ENCODE measurements around the gene ARFRP1.

Gene ARFRP1, protein sequence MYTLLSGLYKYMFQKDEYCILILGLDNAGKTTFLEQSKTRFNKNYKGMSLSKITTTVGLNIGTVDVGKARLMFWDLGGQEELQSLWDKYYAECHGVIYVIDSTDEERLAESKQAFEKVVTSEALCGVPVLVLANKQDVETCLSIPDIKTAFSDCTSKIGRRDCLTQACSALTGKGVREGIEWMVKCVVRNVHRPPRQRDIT

DNA sequence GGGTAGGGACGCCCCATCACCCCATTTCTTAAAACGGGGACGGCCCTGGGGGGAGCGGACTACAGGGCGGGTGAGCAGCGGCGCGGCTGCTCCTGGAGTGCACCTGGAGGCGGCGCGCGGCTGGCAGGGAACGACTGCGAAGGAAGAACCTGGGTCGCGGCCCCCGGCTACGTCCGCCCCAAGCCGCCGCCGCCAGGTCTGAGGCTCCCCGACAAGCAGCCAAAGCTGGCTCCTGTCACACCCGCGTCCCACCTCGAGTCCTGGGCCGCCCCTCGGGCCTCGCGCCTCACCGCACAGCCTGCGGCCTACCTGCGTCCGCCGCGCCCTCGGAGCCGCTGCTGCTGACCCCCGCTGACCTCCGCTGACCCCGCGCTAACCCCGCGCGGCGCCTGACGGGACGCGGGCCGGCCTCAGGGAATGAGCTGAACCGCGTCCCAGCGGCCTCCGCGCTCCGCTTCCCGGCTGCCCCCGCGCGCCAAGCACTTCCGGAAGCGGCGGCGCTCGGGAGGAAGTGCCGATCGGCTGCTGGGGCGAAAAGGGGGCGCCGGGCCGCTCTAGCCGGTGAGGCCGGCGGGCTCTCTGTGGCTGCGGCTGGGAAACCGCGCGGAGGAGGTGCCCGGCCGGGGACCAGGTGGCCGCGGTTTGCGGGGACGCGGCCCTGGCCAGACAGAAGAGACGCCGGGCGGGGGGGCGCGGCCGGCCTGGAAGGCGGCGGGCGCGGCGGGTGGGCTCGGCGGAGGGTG is at the start of gene ARFRP1, which contains the start of gene ZGPAT:
ARFRP1 (minus strand) TSS at position 419 of the 743 bp plus-strand sequence. CDS start 885 bp downstream, outside the sequence.
ZGPAT (plus strand) TSS at position 482 of the 743 bp plus-strand sequence. CDS start 542 bp downstream, outside the sequence.
- DNase-seq, result peak; percentile 87

DNA sequence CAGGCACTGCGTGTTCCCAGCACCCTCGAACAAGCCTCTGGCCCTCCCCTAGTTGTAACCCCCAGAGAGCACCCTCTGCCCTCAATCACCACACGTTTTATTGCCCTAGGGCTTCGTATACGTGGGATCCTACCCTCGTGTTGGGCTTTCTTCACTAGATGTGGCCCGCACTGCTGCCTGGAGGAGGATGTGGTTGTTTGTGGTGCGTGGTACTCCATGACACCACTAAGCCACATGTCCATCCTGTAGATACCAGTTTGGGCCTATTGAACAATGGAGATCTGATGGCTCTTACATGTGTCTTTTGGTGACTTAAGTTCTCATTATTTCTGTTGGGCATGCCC is 48.8 kb upstream of the ARFRP1 start:
- DNase-seq, result no peak

DNA sequence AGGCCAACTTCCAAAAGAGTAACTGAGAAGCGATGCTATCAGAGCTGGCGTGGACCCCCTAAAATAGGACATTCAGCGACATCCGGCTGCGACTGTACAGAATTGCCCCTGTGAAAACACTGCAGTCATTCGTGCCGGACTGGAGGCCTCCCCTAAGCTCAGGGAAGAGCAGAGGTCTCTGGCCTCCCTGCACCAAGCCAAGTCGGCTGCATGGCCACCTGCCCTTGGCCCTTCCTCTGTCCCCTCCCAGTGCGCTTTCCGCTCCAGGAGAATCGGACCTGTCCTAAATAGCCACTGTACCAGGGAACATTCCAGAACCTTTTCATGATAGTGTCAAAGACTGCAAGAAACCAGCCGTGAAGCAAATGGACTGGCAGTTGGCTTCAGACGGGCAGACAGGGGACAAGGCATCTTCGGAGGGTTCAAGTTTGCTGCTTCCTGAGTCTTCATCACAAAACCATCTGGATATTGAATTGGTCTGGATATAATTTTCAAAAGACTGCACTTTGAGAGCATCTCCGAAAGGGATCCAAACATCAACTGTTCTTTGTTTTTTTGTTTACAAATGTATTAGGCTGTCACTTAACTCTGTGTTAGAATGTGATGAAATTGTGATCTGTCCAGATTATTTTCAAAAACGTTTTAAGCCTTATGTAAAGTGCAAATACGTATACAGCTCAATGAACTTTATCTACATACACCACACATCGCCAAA is 48.3 kb upstream of the ARFRP1 start:
- DNase-seq, result no peak

DNA sequence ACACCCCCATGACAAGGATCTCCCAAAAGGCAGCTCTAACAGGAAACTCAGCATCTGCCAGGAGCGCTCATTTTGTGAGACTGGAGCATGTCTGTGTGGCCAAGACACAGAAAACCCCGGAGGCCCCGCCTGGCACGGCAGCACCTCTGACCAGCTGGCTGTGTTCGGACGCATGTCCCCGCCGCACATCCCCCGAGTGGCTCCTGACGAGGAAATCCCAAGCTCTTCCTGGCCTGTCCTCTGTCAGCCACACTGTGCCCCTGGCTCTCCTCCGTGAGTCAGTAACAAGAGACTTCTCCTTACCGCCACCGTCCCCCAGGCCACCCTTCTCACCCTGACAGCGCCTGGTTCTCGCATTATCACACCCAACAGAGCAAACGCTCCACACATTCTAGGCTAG is 46.2 kb upstream of the ARFRP1 start:
- no peak for DNase-seq

DNA sequence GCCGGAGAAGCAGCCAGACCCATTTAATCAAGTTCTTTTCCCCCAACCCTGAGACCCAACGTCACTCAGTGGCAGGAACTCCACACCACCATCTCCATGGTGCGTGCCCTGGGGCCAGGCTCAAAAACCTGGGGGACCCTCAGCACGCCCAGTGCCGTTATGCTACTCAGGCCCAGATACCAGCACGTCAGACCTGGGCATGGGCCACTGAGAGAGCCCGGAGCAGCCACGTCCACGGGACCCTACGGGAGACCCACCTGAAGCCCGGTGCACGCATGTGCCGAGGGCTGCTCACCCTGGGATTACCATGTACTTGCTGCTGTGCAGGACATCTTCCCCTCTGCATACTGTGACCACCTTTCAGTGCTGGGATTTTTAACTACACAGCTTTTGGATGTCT is 45.6 kb upstream of the ARFRP1 start:
- DNase-seq, result no peak

DNA sequence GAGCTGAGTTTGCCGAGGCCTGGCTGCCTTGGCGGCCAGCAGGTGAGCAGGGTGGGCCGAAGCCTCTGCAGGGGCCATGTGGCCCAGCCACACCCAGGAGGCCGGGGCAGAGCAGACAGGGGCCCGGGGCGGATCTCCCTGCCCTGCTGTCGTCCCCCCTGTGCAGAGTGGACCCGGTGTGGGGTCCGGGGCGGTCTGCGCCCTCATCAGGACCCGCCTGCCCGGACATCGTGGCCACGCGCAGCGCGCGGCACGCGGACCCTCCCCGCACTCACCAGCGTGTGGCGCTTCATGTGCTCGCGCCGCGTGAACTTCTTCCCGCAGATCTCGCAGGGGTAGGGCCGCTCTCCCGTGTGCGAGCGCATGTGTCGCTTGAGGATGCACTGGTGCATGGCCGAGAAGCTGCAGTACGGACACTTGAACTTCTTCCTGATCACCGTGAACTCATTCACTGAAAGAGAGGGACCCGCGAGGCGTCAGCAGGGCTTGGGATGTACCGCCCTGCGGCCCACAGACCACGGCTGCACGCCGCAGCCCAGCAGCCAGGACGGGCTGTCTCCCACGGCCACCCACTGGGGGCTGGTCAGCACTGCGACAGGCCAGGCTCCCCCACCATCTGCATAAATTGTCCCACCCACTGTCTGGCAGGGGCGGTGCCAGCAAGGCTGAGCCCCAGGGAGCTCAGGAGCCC is 44.8 kb upstream of the ARFRP1 start:
- DNase-seq, result no peak

DNA sequence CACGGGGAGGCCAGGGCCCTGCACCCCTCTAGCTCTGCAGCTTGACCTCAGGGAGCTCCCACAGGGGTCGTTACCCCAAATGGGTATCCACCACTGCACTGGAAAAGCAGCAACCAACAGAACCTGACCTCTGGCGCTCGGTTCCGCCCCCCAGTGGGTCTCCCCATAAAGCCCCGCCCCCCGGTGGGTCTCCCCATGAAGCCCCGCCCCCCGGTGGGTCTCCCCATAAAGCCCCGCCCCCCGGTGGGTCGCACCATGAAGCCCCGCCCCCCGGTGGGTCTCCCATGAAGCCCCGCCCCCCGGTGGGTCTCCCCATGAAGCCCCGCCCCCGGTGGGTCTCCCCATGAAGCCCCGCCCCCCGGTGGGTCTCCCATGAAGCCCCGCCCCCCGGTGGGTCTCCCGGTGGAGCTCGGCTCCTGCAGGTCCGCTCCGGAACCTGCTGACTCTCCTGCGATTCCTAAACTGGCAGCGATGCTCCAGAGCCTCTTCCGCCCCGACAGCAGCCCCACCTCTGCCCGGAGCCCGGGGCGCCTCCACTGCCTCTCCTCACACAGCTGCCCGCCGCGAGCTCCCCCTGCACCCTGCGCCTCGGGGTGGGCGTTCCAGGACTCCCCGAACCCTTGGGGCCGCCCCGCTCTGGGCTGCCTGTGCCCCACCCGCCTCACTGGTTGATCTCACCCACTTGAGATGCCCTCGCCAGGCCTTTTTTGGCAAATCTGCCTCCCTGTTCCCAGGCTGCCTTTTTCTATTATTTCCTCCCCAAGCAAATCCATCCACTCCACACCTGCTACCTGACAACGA is 43.9 kb upstream of the ARFRP1 start:
- DNase-seq, result no peak

DNA sequence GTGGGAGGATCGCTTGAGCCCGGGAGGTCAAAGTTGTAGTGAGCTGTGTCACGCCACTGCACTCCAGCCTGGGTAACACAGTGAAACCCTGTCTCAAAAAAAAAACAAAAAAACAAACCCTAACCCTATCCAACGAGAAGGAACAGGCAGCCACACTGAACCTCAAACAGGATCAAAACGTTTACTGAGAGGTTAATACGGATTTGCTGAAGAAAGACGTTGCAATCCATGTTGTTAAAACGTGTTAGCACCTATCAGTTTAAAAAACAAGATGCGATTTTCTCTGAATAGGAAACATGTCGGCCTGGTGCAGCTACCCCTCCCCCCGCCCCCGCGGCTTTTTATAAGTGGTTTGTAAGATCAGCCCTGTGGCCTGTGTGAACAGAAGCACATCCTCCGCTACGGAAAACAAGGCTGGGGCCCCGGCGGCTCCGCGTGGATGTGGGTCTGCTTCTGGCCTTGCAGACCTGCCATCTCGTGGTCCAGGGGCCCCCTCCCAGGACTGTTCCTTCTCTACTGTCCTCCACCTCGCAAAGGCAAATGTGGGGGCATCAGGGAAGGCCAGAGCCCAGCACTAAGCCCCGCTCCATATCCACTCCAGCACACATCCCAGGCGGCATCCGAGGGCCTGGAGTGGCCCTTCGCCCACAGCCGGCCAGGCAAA is 43.2 kb upstream of the ARFRP1 start:
- DNase-seq, result no peak

DNA sequence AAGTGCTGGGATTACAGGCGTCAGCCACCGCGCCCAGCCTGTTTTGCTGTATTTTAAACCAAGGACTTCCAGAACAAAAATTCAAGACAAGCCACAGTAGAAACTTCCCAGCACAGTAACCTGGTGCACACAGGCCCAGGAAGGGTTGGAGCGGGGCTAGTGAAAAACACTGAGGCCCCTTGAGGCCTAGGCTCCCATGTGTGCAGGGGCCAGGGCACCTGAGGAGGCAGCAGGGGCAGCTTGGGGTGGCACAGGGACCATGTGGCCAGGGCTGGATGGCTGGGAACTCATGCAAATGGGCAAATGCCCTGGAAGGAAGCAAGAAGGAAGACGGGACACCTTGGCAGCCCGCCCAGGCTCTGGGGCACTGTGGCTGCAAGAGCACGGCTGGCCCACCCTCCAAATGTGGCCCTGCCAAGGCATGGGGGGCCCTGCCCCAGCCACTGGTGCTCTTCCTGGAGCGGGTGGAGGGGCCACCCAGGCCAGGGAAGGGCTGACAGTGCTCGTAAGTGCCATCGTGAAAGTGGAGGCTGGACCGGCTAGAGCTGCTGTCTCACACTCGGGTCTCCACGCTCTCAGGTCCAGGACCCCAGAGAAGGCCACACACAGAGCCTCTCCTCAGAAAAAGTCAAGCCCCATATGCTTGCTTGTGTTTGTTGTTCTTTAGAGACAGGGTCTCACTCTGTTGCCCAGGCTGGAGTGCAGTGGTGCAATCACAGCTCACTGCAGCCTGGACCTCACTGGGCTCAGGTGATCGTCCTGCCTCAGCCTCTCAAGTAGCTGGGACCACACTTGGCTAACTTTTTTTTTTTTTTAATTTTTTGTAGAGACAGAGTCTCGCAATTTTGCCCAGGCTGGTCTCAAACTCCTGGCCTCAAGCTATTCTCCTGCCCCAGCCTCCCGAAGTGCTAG is 42.1 kb upstream of the ARFRP1 start:
- DNase-seq, result no peak

DNA sequence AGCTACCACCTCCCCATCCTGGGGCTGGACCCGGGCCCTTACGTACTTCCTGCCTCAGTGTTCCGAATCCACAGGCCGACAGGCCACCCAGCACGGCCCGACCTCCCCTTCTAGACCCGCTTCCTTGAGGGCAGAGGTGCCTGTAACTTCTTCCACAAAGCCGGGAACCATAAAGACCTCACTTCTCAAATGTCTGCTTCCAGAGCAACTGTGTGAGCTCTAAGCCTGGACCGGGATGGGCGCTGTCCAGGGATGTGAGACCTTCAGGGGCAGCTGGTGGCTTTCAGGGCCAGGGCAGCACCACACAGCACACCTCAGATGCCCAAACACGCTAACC is 41.1 kb upstream of the ARFRP1 start:
- DNase-seq, result no peak

DNA sequence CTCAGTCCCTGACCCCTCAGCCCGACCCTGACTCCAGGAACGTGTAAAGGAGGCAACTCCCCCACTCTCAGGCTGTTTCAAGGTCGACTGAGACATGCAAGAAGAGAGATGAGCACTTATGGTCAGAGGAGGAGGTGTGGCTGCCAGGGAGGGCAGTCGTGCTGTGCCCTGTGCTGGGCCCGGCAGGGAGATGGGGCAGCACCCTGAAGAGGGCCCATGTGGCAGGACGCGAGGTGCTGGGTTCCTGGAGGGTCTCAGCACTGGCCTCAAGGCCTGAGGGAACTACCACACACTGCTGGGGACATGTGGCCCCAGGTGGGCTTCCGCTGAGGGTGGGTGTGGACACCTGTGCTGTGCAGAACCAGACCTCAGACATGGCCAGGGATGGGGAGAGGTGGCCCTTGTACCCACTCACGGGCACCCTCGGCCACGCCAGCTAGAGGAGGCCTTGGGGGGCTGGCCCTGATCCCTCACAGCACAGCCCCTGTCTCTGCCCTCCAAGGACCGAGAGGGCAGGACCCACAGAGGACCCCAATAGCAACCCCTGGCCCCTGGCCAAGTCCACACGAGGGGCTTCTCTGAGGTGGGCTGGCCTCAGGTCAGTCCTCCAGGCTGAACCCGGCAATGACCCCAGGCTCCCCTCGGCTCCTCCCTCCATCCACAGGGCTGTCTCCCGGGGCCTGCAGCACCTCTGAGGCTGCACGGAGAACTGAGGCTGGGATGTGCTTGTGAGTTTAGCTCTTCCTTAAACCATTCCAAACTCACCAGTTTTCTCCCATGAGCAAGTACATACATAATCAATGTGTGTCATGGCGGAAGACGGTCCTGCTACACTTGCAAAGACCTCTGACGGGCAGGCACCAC is 40.5 kb upstream of the ARFRP1 start:
- no peak for DNase-seq

DNA sequence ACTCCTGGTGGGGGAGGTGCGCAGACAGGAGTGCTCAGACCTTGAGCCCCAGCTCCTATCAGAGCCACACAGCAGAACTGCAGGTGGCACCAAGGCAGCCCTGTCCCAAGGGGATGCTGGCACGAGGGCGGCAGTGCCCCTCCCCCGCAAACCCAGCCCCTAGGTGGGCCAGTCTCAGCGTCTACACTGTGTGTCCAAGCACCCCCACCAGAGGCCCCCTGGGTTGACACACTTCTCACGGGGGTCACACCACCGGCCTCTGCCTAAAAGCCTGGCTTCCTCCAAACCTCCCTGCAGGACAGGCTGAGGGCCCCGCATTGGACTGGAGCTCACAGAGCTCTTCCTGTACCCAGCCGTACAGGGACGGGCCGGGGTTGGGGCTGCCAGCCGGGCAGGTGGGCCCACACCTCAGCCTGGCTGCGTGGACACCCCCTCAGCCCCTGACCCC is 39.9 kb upstream of the ARFRP1 start:
- DNase-seq, result no peak

DNA sequence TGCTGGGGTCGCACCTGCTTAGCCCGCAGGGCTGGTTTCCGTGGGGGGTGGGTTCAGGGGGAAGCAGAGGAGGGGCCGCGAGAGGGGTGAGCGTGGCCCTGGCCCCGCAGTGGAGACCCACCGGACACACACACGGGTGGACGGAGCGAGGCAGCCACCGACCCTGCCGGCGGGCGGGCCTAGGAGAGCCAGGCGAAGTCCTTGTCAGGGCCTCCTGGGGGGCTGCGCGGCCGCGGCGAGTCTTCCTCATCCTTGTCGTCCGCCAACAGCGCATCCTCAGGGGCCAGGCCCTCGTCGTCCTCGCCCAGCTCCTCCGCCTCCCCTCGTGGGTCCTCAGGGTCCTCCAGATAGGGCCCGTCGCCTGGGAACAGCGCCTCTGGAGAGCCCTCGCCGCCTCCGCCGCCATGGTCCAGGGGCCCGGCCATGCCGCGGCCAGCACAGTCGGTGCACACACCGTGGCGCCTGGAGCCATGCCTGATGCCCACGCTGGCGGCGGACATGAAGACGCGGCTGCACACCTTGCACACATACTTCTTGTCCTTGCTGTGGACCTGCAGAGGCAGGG is 39.1 kb upstream of the ARFRP1 start:
- no peak for DNase-seq

DNA sequence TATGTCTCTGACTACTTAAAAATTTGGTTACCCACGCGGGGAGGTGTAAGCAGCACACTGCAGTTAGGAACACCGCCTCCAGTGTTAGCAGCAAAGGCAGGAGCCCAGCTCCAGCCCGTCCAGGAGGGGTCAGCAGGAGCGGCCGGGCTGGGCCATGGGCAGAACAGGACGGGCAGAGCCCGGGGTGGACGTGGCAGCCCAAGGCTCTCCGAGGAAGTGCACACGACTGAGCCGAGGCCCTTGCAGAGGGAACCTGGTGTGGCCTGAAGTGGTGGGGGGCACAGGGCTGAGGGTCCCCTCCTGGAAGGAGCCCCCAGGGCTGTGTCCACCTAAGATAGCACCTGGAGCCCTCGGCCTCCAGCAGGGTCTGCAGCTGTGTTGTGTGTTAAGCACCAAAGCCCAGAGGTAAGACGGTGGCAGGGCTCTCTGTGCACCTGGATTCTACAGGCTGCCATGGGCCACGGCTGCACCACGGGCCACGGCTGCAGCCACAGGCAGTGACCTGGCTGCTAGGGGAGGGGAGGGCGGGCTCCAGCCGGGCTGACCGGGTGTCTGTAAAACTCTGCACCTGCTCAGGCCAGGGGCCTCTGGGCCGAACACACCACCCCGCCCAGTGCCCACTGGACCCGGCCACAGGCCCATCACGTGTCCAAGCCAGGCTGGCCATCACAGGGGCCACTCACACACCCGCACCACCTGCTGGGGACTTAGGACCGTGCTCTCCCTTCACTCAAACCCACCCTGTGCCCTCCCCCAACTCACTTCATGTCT is 38.4 kb upstream of the ARFRP1 start:
- DNase-seq, result no peak

DNA sequence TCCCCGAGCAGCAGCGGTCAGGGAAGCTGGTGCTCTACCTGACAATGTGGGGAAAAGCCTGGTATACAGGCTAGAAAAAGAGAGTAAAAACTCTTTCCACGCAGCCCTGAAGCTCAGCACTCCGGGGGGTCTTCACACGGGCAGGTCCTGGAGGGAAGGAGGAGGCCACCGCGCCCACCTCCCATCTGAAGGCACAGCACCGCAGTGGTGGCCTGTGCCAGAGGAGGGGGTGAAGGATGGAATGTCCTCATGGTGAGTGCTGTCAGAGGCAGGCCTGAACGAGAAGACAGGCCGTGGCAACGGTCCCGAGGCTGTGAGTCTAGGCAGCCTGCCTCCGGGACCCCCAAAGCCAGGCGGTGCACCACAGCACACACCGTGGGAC is 37.6 kb upstream of the ARFRP1 start:
- no peak for DNase-seq

DNA sequence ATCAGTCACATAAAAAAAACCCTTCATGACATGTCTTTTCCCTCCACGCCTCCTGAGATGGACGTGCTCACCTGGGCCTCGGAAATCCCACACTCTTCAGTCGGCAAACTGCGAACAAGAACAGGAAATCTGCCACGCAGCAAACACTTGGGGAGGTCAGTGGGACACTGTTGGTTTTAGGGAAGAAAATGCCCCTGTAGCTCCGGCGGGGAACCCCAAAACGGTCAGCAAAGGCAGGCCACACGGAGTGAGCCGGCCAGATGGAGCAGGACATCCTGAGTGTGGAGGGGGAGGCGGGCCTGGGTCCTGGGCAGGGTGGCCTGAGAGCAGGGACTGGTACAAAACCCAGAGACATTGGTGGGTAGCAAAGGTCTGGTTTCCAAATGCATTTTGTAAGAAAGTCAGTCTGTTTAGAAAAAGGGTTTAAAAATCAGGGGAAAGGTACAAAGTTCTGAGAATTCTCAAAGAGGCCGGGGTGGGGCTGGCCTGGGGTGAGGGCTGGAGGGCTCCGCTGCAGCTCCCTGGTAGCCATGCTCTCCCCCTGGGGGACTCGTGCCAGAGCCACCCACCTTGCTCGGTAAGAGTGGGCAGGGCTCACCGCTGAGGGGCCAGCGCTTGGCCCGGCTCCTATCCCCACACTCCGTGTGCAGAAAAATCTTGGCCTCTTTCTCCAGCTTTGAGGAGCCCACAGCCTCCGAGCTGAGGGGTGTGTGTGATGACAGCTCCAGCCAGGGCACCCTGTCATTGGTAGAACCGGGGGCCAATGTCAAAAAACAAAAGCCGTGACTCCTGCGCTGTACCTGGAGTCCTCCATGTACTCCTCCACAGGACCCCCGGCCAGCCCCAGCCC is 37.0 kb upstream of the ARFRP1 start:
- no peak for DNase-seq

DNA sequence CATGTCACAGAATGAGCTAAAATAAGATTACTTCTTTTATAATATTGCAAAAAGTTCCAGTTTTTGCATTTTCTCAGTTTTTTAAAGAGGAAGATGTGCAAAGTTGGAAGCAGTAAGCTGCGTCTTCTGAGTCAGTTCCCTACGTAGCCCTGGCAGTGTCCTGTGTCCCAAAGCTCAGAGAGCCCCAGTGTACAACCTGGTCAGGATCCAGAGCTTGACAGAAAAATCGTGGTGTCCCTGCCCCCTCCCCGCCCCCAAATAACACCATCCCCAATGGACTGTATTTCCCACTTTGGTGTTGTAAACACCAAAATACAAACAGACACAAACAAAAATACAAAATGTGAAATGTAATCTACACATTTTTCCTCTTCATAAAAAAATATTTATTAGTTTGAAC is 36.4 kb upstream of the ARFRP1 start:
- no peak for DNase-seq

Measured in AML-193 (cell line).